ENCODE measurements around the gene LGALS4. TPM values are rescaled to one million over a fixed set of nuclear protein-coding genes. Genes with fewer than 3 reads are reported as not detected.
"Not testable (repeated sequence)": the region's sequence is repeated elsewhere in the genome, so short reads cannot be mapped to it uniquely, and the experiment has no call there.

LGALS4 gene
- total RNA-seq, 2 experiments from 2014 or later, result 1.0 to 1.1 TPM

DNA sequence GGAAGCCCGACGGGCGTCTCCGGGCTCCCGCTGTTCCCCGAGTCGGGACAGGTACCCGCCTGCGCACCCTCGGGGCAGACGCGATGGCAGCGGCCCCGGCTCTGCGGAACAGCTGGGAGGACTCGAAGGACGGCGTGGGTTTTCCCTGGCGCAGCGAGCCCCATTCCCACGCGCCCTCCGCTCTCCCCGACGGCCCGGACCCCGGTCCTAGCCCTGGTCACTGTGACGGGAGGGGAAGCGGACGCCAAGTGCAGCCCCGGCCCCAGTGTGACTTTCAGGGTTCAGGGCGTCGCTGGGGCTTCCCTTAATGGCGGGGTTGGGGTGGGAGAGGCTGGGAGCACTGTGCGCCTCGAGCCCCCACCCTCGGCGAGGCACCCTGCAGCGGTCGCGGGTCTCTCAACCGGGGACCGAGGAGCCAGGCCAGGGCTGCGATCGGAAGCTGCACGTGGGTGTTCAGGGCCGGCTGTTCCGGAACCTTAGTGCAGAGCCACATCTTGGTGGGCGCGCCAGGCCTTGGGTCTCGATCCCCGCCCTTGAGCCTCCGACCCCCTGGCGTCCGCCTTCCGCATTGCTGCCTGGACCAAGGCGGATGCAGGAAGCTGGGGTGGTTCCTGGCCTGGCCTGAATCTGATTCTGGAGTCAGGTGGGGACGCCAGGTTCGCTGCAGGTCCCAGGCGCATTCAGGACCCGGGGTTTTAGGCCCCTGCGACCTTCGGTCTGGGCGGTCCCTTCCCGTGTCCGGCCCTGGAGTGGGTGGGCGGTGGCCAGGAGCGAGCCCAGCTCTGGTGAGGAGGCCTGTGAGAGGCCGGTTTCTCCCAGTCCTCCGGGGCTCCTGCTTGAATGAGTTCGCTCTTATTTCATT lies 20.3 kb downstream of the LGALS4 start:
- H4K20me1 ChIP-seq (ENCODE audit: insufficient read depth, low read length), result no peaks in the 10 kb centered on the region
- no peak overlapping the region for H2AFZ ChIP-seq (ENCODE audit: low read length)
- intact Hi-C loops (cut with micrococcal nuclease; ENCODE audit: unreplicated experiment), result no loop called here
- no peaks in the 10 kb centered on the region for H3K9me3 ChIP-seq (ENCODE audit: low read length)
- CTCF ChIA-PET (ENCODE audit: unreplicated experiment), result no interaction called here
- no peaks in the 10 kb centered on the region for H3K79me2 ChIP-seq (ENCODE audit: insufficient read depth, low read depth, low read length)
- no peak overlapping the region; the same call in 1 of the 2 replicates for H3K4me2 ChIP-seq (ENCODE audit: low read length)
- TF ChIP-seq EZH2phosphoT487 (IDR thresholded peaks at IDR 0.05; ENCODE audit: borderline replicate concordance, low read depth, low read length), result no peak
- no peak for TF ChIP-seq CTCF (conservative IDR thresholded peaks at IDR 0.05; ENCODE audit: low read length)
- POLR2A ChIA-PET, result no interaction called here
- no peaks in the 10 kb centered on the region for H3K9me2 ChIP-seq (ENCODE audit: insufficient read depth, low read length)
- DNase-seq (ENCODE audit: low spot score), result no peak
- H3K4me3 ChIP-seq (ENCODE audit: low read depth, low read length, poor library complexity, severe bottlenecking), result no peak overlapping the region
- H3K4me1 ChIP-seq (ENCODE audit: insufficient read depth, low read length, poor library complexity, severe bottlenecking), result no peaks in the 10 kb centered on the region
- no TSS peak for BruUV-seq (replicated peaks)
- no peak overlapping the region for H3K27ac ChIP-seq (ENCODE audit: low read depth, low read length, poor library complexity, severe bottlenecking)
- H3K36me3 ChIP-seq (ENCODE audit: insufficient read depth, low read length), result no peaks in the 10 kb centered on the region

DNA sequence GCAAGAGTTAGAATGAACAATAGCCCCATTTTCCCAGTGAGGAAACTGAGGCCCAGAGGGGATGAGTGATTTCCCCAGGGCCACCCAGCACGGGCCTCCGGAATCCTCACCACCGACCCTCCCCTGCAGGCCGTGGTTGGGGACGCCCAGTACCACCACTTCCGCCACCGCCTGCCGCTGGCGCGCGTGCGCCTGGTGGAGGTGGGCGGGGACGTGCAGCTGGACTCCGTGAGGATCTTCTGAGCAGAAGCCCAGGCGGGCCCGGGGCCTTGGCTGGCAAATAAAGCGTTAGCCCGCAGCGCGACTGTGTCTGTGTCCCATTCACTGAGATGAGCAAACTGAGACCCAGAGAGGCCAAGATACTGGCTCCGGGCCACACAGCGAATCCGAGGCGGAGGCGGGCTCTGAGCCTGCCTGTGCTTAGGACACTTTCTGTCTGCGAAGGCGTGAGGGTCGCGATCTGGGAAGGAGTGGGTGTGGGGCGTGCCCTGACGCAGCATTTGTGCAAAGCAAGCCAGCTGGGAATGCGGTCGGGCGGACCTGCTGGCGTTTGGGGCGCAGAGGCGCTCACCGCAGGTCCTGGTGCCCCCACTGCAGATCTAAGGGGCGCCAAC lies 21.2 kb downstream of the LGALS4 start:
- H3K4me2 ChIP-seq (ENCODE audit: low read length); CTCF ChIA-PET (ENCODE audit: unreplicated experiment); H3K79me2 ChIP-seq (ENCODE audit: insufficient read depth, low read depth, low read length); BruUV-seq (replicated peaks); H3K4me1 ChIP-seq (ENCODE audit: insufficient read depth, low read length, poor library complexity, severe bottlenecking); DNase-seq (ENCODE audit: low spot score); POLR2A ChIA-PET; H3K36me3 ChIP-seq (ENCODE audit: insufficient read depth, low read length); H2AFZ ChIP-seq (ENCODE audit: low read length); H3K27ac ChIP-seq (ENCODE audit: low read depth, low read length, poor library complexity, severe bottlenecking); intact Hi-C loops (cut with micrococcal nuclease; ENCODE audit: unreplicated experiment); H4K20me1 ChIP-seq (ENCODE audit: insufficient read depth, low read length); H3K9me2 ChIP-seq (ENCODE audit: insufficient read depth, low read length); H3K9me3 ChIP-seq (ENCODE audit: low read length); H3K4me3 ChIP-seq (ENCODE audit: low read depth, low read length, poor library complexity, severe bottlenecking): not testable (repeated sequence)

DNA sequence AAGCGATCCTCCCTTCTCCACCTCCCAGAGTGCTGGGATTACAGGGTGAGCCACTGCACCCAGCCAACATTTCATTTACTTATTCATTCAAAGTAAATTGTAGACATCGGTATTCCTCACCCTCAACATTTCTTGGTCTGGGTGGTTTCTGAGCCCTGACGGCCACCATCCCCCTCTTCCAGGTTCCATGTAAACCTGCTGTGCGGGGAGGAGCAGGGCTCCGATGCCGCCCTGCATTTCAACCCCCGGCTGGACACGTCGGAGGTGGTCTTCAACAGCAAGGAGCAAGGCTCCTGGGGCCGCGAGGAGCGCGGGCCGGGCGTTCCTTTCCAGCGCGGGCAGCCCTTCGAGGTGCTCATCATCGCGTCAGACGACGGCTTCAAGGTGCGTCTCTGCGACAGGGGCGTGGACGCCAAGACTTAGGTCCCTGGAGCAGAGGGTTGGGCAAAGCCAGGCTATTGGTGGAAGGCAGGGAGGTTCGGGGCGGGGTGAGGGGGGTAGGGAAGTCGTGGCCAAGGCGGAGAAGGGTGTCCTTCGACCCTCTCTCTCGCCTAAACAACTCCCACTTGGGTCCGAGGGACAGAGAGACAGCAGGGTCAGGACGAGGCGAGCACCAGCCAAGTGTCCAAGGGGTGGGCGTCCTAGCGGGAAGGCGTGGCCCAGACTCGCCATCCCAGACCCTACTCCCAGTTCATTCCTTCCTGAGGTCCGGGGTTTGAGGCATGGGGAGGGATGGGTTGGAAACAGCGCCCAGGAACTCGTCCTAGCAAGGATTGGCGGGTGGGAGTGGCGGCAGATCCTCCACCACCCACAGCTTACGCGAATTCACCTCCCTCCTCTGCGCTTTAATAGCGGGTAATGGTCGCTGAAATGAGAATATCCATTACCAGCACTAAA lies 22.0 kb downstream of the LGALS4 start:
- H3K4me1 ChIP-seq (ENCODE audit: insufficient read depth, low read length, poor library complexity, severe bottlenecking); H3K9me3 ChIP-seq (ENCODE audit: low read length); H3K4me2 ChIP-seq (ENCODE audit: low read length); intact Hi-C loops (cut with micrococcal nuclease; ENCODE audit: unreplicated experiment); H3K27ac ChIP-seq (ENCODE audit: low read depth, low read length, poor library complexity, severe bottlenecking); H3K79me2 ChIP-seq (ENCODE audit: insufficient read depth, low read depth, low read length); DNase-seq (ENCODE audit: low spot score); H4K20me1 ChIP-seq (ENCODE audit: insufficient read depth, low read length); H3K4me3 ChIP-seq (ENCODE audit: low read depth, low read length, poor library complexity, severe bottlenecking); H2AFZ ChIP-seq (ENCODE audit: low read length); H3K36me3 ChIP-seq (ENCODE audit: insufficient read depth, low read length); CTCF ChIA-PET (ENCODE audit: unreplicated experiment); BruUV-seq (replicated peaks); POLR2A ChIA-PET; H3K9me2 ChIP-seq (ENCODE audit: insufficient read depth, low read length): not testable (repeated sequence)
